HEK293T (cell line): ENCODE data around the gene UPF2.

ENCODE experiments used
- CTCF ChIA-PET: fragments of 350-600 bp; formaldehyde crosslinking; extraction: SDS; loops from one replicate; lab custom pipeline; 2021; ENCODE audit warnings: antibody characterized with exemption, inconsistent platforms; lab: Yijun Ruan, JAX
- POLR2A ChIA-PET: fragments of 350-600 bp; formaldehyde crosslinking; extraction: SDS; loops from one replicate; lab custom pipeline; 2020; ENCODE audit warnings: antibody characterized with exemption, inconsistent platforms; lab: Yijun Ruan, JAX
- DNase-seq: peaks from one replicate; pipeline ENCODE4 v3.0.0; 2012; ENCODE audit warnings: mixed read lengths; ENCODE audit errors: extremely low spot score
- ARNT ChIP-seq: fragments of 450-650 bp; IDR thresholded peaks from 2 replicates; pipeline ENCODE4 v1.6.1; 2017; ENCODE audit warnings: mild to moderate bottlenecking
- BHLHE40 ChIP-seq: fragments of 450-650 bp; IDR thresholded peaks from 2 replicates; pipeline ENCODE4 v1.6.1; 2016; ENCODE audit warnings: mild to moderate bottlenecking, moderate library complexity, borderline replicate concordance
- CTBP1 ChIP-seq: fragments of 450-650 bp; IDR thresholded peaks from 2 replicates; pipeline ENCODE4 v1.6.1; 2016; ENCODE audit warnings: borderline replicate concordance
- ELF4 ChIP-seq: fragments of 450-650 bp; IDR thresholded peaks from 2 replicates; pipeline ENCODE4 v1.6.1; 2017; ENCODE audit warnings: antibody characterized with exemption
- FOXA1 ChIP-seq: fragments of 450-650 bp; IDR thresholded peaks from 2 replicates; pipeline ENCODE4 v1.6.1; 2016; ENCODE audit warnings: mild to moderate bottlenecking
- FOXK2 ChIP-seq: fragments of 450-650 bp; IDR thresholded peaks from 2 replicates; pipeline ENCODE4 v1.6.1; 2016; ENCODE audit warnings: mild to moderate bottlenecking
- FOXM1 ChIP-seq: fragments of 450-650 bp; IDR thresholded peaks from 2 replicates; pipeline ENCODE4 v1.6.1; 2017; ENCODE audit warnings: mild to moderate bottlenecking, borderline replicate concordance
- HDGF ChIP-seq: fragments of 450-650 bp; IDR thresholded peaks from 2 replicates; pipeline ENCODE4 v1.6.1; 2017; ENCODE audit warnings: antibody characterized with exemption, borderline replicate concordance
- L3MBTL2 ChIP-seq: fragments of 450-650 bp; conservative IDR thresholded peaks from 2 replicates; pipeline ENCODE4 v1.6.1; 2016; ENCODE audit warnings: mild to moderate bottlenecking
- LEF1 ChIP-seq: fragments of 450-650 bp; IDR thresholded peaks from 2 replicates; pipeline ENCODE4 v1.6.1; 2017; ENCODE audit warnings: mild to moderate bottlenecking, borderline replicate concordance
- NFRKB ChIP-seq: fragments of 450-650 bp; IDR thresholded peaks from 2 replicates; pipeline ENCODE4 v1.6.1; 2016; ENCODE audit warnings: mild to moderate bottlenecking, moderate library complexity
- PKNOX1 ChIP-seq: fragments of 450-650 bp; IDR thresholded peaks from 2 replicates; pipeline ENCODE4 v1.6.1; 2016
- SP1 ChIP-seq: fragments of 450-650 bp; IDR thresholded peaks from 2 replicates; pipeline ENCODE4 v1.6.1; 2017
- SUZ12 ChIP-seq: fragments of 450-650 bp; IDR thresholded peaks from 2 replicates; pipeline ENCODE4 v1.6.1; 2016; ENCODE audit warnings: mild to moderate bottlenecking
- TARDBP ChIP-seq: fragments of 450-650 bp; IDR thresholded peaks from 2 replicates; pipeline ENCODE4 v1.6.1; 2016
- ZNF384 ChIP-seq: fragments of 450-650 bp; IDR thresholded peaks from 2 replicates; pipeline ENCODE4 v1.6.1; 2016

The UPF2 gene

GRCh38 chr10:11879387-11880094 is 163.1 kb downstream of the UPF2 start:
- CTCF ChIA-PET, result no interaction called here
- TF ChIP-seq ZNF384 (no peak), SP1 (no peak), TARDBP (no peak), ARNT (no peak), BHLHE40 (no peak), FOXK2 (no peak), CTBP1 (no peak), ELF4 (no peak), NFRKB (no peak), FOXM1 (no peak)
- no peak for DNase-seq
- POLR2A ChIA-PET, result interaction anchor here (1.1 kb wide), 1 partner anchor 164 kb away, joined by 3 read pairs; no protein-coding TSS in a partner anchor

GRCh38 chr10:11878776-11879175 is 163.8 kb downstream of the UPF2 start:
- ChIA-PET POLR2A (no interaction called here), CTCF (no interaction called here)
- TF ChIP-seq FOXM1, result no peak
- TF ChIP-seq SP1, result no peak
- TF ChIP-seq FOXK2, result no peak
- no peak for TF ChIP-seq SUZ12
- TF ChIP-seq TARDBP, result no peak
- TF ChIP-seq ZNF384, result no peak
- TF ChIP-seq PKNOX1, result no peak
- TF ChIP-seq BHLHE40, result no peak
- TF ChIP-seq FOXA1, result no peak
- TF ChIP-seq L3MBTL2, result no peak
- TF ChIP-seq NFRKB, result no peak
- TF ChIP-seq CTBP1, result no peak
- no peak for DNase-seq

GRCh38 chr10:11877591-11877905 is 165.1 kb downstream of the UPF2 start:
- CTCF ChIA-PET, result interaction anchor here (0.6 kb wide), 1 partner anchor 29 kb away, joined by 3 read pairs; no protein-coding TSS in a partner anchor
- DNase-seq, result no peak
- POLR2A ChIA-PET, result no interaction called here
- TF ChIP-seq SUZ12 (no peak), HDGF (no peak), PKNOX1 (no peak), CTBP1 (no peak), LEF1 (no peak), ZNF384 (no peak), BHLHE40 (no peak), L3MBTL2 (no peak), TARDBP (no peak), ELF4 (no peak), SP1 (no peak), ARNT (no peak), FOXK2 (no peak)

- TF ChIP-seq ELF4 (no peak), BHLHE40 (no peak), SP1 (no peak), FOXA1 (no peak), FOXM1 (no peak), L3MBTL2 (no peak), ZNF384 (no peak), FOXK2 (no peak), NFRKB (no peak), CTBP1 (no peak), LEF1 (no peak), SUZ12 (no peak), HDGF (no peak)
- CTCF ChIA-PET, result interaction anchor here (0.6 kb wide), 1 partner anchor 30 kb away, joined by 3 read pairs; no protein-coding TSS in a partner anchor
- POLR2A ChIA-PET, result no interaction called here
- DNase-seq, result no peak
Measured at GRCh38 chr10:11876805-11877590, 165.6 kb downstream of the UPF2 start.

- ChIA-PET POLR2A (no interaction called here), CTCF (no interaction called here)
- no peak for DNase-seq
- TF ChIP-seq ELF4 (no peak), BHLHE40 (no peak), FOXM1 (no peak), L3MBTL2 (no peak), ARNT (no peak), LEF1 (no peak), ZNF384 (no peak), HDGF (no peak), CTBP1 (no peak), TARDBP (no peak)
Measured at GRCh38 chr10:11876324-11876723, 166.3 kb downstream of the UPF2 start.

- ChIA-PET POLR2A (no interaction called here), CTCF (no interaction called here)
- DNase-seq, result no peak
- no peak for TF ChIP-seq BHLHE40
- TF ChIP-seq L3MBTL2, result no peak
Measured at GRCh38 chr10:11875494-11876281, 166.9 kb downstream of the UPF2 start.
